ENCODE results near the gene ODF2L. TPM values are rescaled to one million over a fixed set of nuclear protein-coding genes. Genes with fewer than 3 reads are reported as not detected.

The ODF2L gene
- total and polyA plus RNA-seq, 2 experiments from 2014 or later, result 33.0 to 50.0 TPM

DNA sequence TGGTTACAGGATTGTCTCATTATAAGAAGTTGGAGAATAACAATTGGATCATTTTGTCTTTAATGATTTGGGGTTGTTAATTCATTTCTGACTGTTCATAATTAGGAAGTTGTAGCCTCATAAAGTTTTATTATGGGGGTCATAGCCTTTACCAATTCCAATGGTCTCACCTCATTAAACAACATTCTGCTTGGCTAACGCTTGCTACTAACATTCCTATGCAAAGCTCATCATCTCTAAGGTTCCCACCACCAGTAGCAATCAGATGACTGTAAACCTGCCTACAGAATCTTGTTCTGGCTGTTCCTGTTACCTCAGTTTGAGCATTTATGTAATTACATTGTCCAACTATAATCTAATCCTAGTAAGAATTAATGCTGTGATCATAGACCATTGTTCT, 60.2 kb downstream of the ODF2L start:
- Histone ChIP-seq H3K9me3 (ENCODE audit: low read depth) (no peaks in the 10 kb centered on the region), H3K36me3 (ENCODE audit: low read depth) (no peaks in the 10 kb centered on the region), H3K9me2 (ENCODE audit: insufficient read depth) (no peaks in the 10 kb centered on the region), H3K27me3 (replicated peaks; ENCODE audit: insufficient read depth) (no peaks in the 10 kb centered on the region), H3K9ac (no peak overlapping the region), H4K20me1 (ENCODE audit: insufficient read depth) (no peaks in the 10 kb centered on the region), H3K4me2 (ENCODE audit: unreplicated experiment) (no peak overlapping the region), H3K27ac (no peak overlapping the region), H3K4me3 (no peak overlapping the region), H3K79me2 (ENCODE audit: insufficient read depth) (no peaks in the 10 kb centered on the region), H3F3A (ENCODE audit: insufficient read depth) (no peaks in the 10 kb centered on the region), H3K4me1 (ENCODE audit: insufficient read depth) (no peaks in the 10 kb centered on the region), H2AFZ (no peak overlapping the region)
- TF ChIP-seq EZH2 (IDR thresholded peaks at IDR 0.05; ENCODE audit: insufficient read depth, poor library complexity, severe bottlenecking) (no peak), EZH2phosphoT487 (IDR thresholded peaks at IDR 0.05; ENCODE audit: insufficient read depth, low read depth) (no peak)
- WGBS, 2 experiments (ENCODE audit: low coverage in 1 of 2, low lambda C conversion rate in 2 of 2, missing lambda C conversion rate in 2 of 2), result 48 to 58% methylated on average over 1 of the region's 1 CpG
- no peak for DNase-seq
- in situ Hi-C loops (cut with MboI), result no loop called here

GRCh38 chr1:86325264-86325663, 70.9 kb downstream of the ODF2L start:
- no peak for DNase-seq
- Histone ChIP-seq H3K4me1 (ENCODE audit: insufficient read depth) (no peaks in the 10 kb centered on the region), H2AFZ (no peak overlapping the region), H3K36me3 (ENCODE audit: low read depth) (no peaks in the 10 kb centered on the region), H3K79me2 (ENCODE audit: insufficient read depth) (no peaks in the 10 kb centered on the region), H3K4me3 (no peak overlapping the region), H3K4me2 (ENCODE audit: unreplicated experiment) (no peak overlapping the region), H3K27me3 (replicated peaks; ENCODE audit: insufficient read depth) (no peaks in the 10 kb centered on the region), H3K9me2 (ENCODE audit: insufficient read depth) (0 out of 2 replicates have a peak, but pooled peaks cover 3% of the 10 kb centered on the region), H3K27ac (no peak overlapping the region), H3K9ac (no peak overlapping the region), H4K20me1 (ENCODE audit: insufficient read depth) (no peaks in the 10 kb centered on the region), H3K9me3 (ENCODE audit: low read depth) (no peaks in the 10 kb centered on the region), H3F3A (ENCODE audit: insufficient read depth) (no peaks in the 10 kb centered on the region)
- in situ Hi-C loops (cut with MboI), result no loop called here
- TF ChIP-seq EZH2 (IDR thresholded peaks at IDR 0.05; ENCODE audit: insufficient read depth, poor library complexity, severe bottlenecking) (no peak), EZH2phosphoT487 (IDR thresholded peaks at IDR 0.05; ENCODE audit: insufficient read depth, low read depth) (no peak)

DNA sequence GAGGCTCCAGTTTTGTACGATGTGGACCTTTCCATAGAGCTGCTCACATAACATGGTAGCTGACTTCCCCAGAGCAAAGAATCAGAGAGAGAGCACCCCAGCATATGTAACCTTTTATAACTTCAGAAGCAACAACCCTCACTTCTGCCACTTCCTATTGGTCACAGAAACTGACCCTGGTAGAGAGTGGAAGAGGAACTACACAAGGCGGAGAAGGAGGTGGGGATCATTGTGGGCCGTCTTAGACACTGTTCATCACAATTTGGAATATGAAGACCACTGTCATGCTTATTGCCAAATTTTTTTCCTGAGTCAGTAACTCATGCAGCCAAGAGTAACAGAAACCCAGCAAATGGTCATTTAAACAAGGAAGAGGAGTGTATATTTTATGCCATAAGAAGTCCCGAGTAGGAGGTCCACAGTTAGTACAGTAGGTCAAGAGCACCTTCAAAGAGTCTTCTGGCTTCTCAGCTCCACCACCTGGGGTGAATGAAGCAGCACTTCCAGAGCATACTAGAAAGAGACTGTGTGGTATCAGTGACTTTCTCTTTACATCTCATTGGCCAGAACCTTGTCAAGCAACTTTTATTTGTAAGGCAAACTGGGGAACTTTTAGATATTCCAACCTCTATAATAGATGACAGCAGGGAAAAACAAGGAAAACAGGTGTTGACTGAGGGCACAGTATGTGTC, 71.8 kb downstream of the ODF2L start:
- H3K9me3 ChIP-seq (ENCODE audit: low read depth), result no peaks in the 10 kb centered on the region
- no peak overlapping the region for H2AFZ ChIP-seq
- no peaks in the 10 kb centered on the region for H3K79me2 ChIP-seq (ENCODE audit: insufficient read depth)
- H4K20me1 ChIP-seq (ENCODE audit: insufficient read depth), result no peaks in the 10 kb centered on the region
- WGBS, 2 experiments (ENCODE audit: low coverage in 1 of 2, low lambda C conversion rate in 2 of 2, missing lambda C conversion rate in 2 of 2), result 74 to 78% methylated on average over 4 of the region's 4 CpGs
- H3K4me3 ChIP-seq, result no peak overlapping the region
- H3K4me1 ChIP-seq (ENCODE audit: insufficient read depth), result no peaks in the 10 kb centered on the region
- 0 out of 2 replicates have a peak, but pooled peaks cover 3% of the 10 kb centered on the region for H3K9me2 ChIP-seq (ENCODE audit: insufficient read depth)
- no peaks in the 10 kb centered on the region for H3K36me3 ChIP-seq (ENCODE audit: low read depth)
- in situ Hi-C loops (cut with MboI), result no loop called here
- H3F3A ChIP-seq (ENCODE audit: insufficient read depth), result no peaks in the 10 kb centered on the region
- DNase-seq, result no peak
- H3K27me3 ChIP-seq (replicated peaks; ENCODE audit: insufficient read depth), result no peaks in the 10 kb centered on the region
- no peak overlapping the region for H3K27ac ChIP-seq
- H3K9ac ChIP-seq, result no peak overlapping the region
- no peak overlapping the region for H3K4me2 ChIP-seq (ENCODE audit: unreplicated experiment)
- no peak for TF ChIP-seq EZH2 (IDR thresholded peaks at IDR 0.05; ENCODE audit: insufficient read depth, poor library complexity, severe bottlenecking)
- no peak for TF ChIP-seq EZH2phosphoT487 (IDR thresholded peaks at IDR 0.05; ENCODE audit: insufficient read depth, low read depth)

- H3K36me3 ChIP-seq (ENCODE audit: low read depth), result no peaks in the 10 kb centered on the region
- H3K79me2 ChIP-seq (ENCODE audit: insufficient read depth), result no peaks in the 10 kb centered on the region
- no peak overlapping the region for H3K27ac ChIP-seq
- no peak overlapping the region for H3K4me2 ChIP-seq (ENCODE audit: unreplicated experiment)
- H3K9me3 ChIP-seq (ENCODE audit: low read depth), result no peaks in the 10 kb centered on the region
- TF ChIP-seq EZH2phosphoT487 (IDR thresholded peaks at IDR 0.05; ENCODE audit: insufficient read depth, low read depth) (no peak), EZH2 (IDR thresholded peaks at IDR 0.05; ENCODE audit: insufficient read depth, poor library complexity, severe bottlenecking) (no peak)
- no peaks in the 10 kb centered on the region for H3K4me1 ChIP-seq (ENCODE audit: insufficient read depth)
- H3K4me3 ChIP-seq, result no peak overlapping the region
- 41 to 43% methylated on average over 3 of the region's 3 CpGs for WGBS, 2 experiments (ENCODE audit: low coverage in 1 of 2, low lambda C conversion rate in 2 of 2, missing lambda C conversion rate in 2 of 2)
- H3F3A ChIP-seq (ENCODE audit: insufficient read depth), result no peaks in the 10 kb centered on the region
- H2AFZ ChIP-seq, result no peak overlapping the region
- no peak for DNase-seq
- in situ Hi-C loops (cut with MboI), result no loop called here
- H3K9ac ChIP-seq, result no peak overlapping the region
- no peaks in the 10 kb centered on the region for H3K9me2 ChIP-seq (ENCODE audit: insufficient read depth)
- no peaks in the 10 kb centered on the region for H3K27me3 ChIP-seq (replicated peaks; ENCODE audit: insufficient read depth)
- no peaks in the 10 kb centered on the region for H4K20me1 ChIP-seq (ENCODE audit: insufficient read depth)
These were observed 73.9 kb downstream of the ODF2L start for GRCh38 chr1:86322241-86322640.

Measured in GM23248 (cell line).